ENCODE results near the gene DDX6. TPM values are rescaled to one million over a fixed set of nuclear protein-coding genes. Genes with fewer than 3 reads are reported as not detected.
A peak's percentile ranks its signal among the peaks of the same experiment; 100 is the strongest.

DDX6 gene
- polyA plus RNA-seq, 1 of the 3 experiments (the other 2 are of a cell fraction) = 7.9 TPM

GRCh38 chr11:118771547-118772288 is 19.2 kb downstream of the DDX6 start:
- no peak overlapping the region for H3K4me2 ChIP-seq
- ChIA-PET POLR2A (no interaction called here), CTCF (interaction anchor here (0.9 to 1.5 kb wide), 5 partner anchors 14 to 82 kb away, joined by 3 to 6 read pairs (median 3); no protein-coding TSS in a partner anchor)
- H3K27me3 ChIP-seq (ENCODE audit: insufficient read depth) = no peaks in the 10 kb centered on the region
- DNase-seq = no peak
- WGBS (ENCODE audit: low lambda C conversion rate) = 93% methylated on average over 4 of the region's 4 CpGs
- no peak overlapping the region for H2AFZ ChIP-seq (ENCODE audit: low read depth)
- H3K9me3 ChIP-seq = no peaks in the 10 kb centered on the region
- peaks cover 2 to 9% of the 10 kb centered on the region in 2 experiments; a peak in 2 of 4 replicates for H3K4me1 ChIP-seq (ENCODE audit: control insufficient read depth in 1 of 2, insufficient read depth in 2 of 2, low read depth in 1 of 2, low read length in 1 of 2)
- no peaks in the 10 kb centered on the region for H3K9me2 ChIP-seq
- peaks cover 100% of the 10 kb centered on the region for H4K20me1 ChIP-seq (ENCODE audit: insufficient read depth)
- H3K36me3 ChIP-seq (replicated peaks in 1 of 2; ENCODE audit: control insufficient read depth in 1 of 2, insufficient read depth in 2 of 2, low read length in 1 of 2) = peaks cover 55 to 82% of the 10 kb centered on the region in 2 experiments
- H3K79me2 ChIP-seq (ENCODE audit: insufficient read depth) = peaks cover 100% of the 10 kb centered on the region
- H3K9ac ChIP-seq = no peak overlapping the region
- H3K27ac ChIP-seq (ENCODE audit: low read depth in 2 of 2, low read length in 1 of 2) = peak overlapping the region in 1 of 2 experiments; percentile 20; a peak in 1 of 4 replicates
- peaks cover 29% of the 10 kb centered on the region for H3F3A ChIP-seq (replicated peaks; ENCODE audit: insufficient read depth)
- no peak overlapping the region for H3K4me3 ChIP-seq (ENCODE audit: low read depth in 2 of 2, low read length in 1 of 2)
- TF ChIP-seq NRF1 (IDR thresholded peaks at IDR 0.05; ENCODE audit: low read depth, low read length) (no peak), GABPA (IDR thresholded peaks at IDR 0.05; ENCODE audit: low read depth) (no peak), MXI1 (IDR thresholded peaks at IDR 0.05; ENCODE audit: low read depth, low read length) (no peak), TAF1 (IDR thresholded peaks at IDR 0.05; ENCODE audit: borderline replicate concordance, low read depth, low read length) (no peak), CTCF (IDR thresholded peaks at IDR 0.05) (no peak), USF1 (IDR thresholded peaks at IDR 0.05; ENCODE audit: borderline replicate concordance, low read depth) (no peak), MEF2A (IDR thresholded peaks at IDR 0.05; ENCODE audit: borderline replicate concordance, low read depth) (no peak), FOXM1 (IDR thresholded peaks at IDR 0.05; ENCODE audit: low read depth) (no peak), GATA2 (CRISPR knock-in tag; IDR thresholded peaks at IDR 0.05) (no peak), RFX5 (IDR thresholded peaks at IDR 0.05; ENCODE audit: low read length) (no peak), USF2 (IDR thresholded peaks at IDR 0.05; ENCODE audit: borderline replicate concordance, low read depth, low read length) (no peak), ZBTB33 (IDR thresholded peaks at IDR 0.05; ENCODE audit: borderline replicate concordance, low read depth) (no peak), TEAD4 (IDR thresholded peaks at IDR 0.05; ENCODE audit: borderline replicate concordance, insufficient read depth) (no peak), RCOR1 (IDR thresholded peaks at IDR 0.05; ENCODE audit: low read length) (no peak), YY1 (IDR thresholded peaks at IDR 0.05; ENCODE audit: low read depth) (no peak), JUND (IDR thresholded peaks at IDR 0.05) (no peak), REST (IDR thresholded peaks at IDR 0.05; ENCODE audit: low read depth, low read length) (no peak), TCF12 (IDR thresholded peaks at IDR 0.05) (no peak), EP300 (IDR thresholded peaks at IDR 0.05; ENCODE audit: borderline replicate concordance in 1 of 2, low read depth in 1 of 2, low read length in 1 of 2) (no peak)
- TF ChIP-seq, protein P1, sequence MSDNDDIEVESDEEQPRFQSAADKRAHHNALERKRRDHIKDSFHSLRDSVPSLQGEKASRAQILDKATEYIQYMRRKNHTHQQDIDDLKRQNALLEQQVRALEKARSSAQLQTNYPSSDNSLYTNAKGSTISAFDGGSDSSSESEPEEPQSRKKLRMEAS (IDR thresholded peaks at IDR 0.05; ENCODE audit: low read depth) = no peak
